Ascending aorta (tissue), 2 donors: ENCODE data around the gene SCYGR3. TPM values are rescaled to one million over a fixed set of nuclear protein-coding genes. Genes with fewer than 3 reads are reported as not detected.
"Not testable (repeated sequence)": the region's sequence is repeated elsewhere in the genome, so short reads cannot be mapped to it uniquely, and the experiment has no call there.

Source experiments
- DNase-seq, 2 donors: peaks; one replicate each; pipeline ENCODE4 v3.0.0-alpha.2; 2019; ENCODE audit warnings: low spot score in 2 of 2
- H3K27ac ChIP-seq, 2 donors: fragments of 200-600 bp; sonication (generic); one replicate each; pipeline ENCODE4 v1.5.1; 2016 to 2017; ENCODE audit warnings: mild to moderate bottlenecking in 1 of 2
- H3K27me3 ChIP-seq: fragments of 200-600 bp; sonication (generic); one replicate; pipeline ENCODE4 v1.5.1; 2017
- H3K36me3 ChIP-seq, 2 donors: fragments of 200-600 bp; sonication (generic); one replicate each; pipeline ENCODE4 v1.5.1; 2016
- H3K4me1 ChIP-seq, 2 donors: fragments of 200-600 bp; sonication (generic); one replicate each; pipeline ENCODE4 v1.5.1; 2016 to 2017; ENCODE audit warnings: mild to moderate bottlenecking in 1 of 2
- H3K4me3 ChIP-seq, 2 donors: fragments of 200-600 bp; sonication (generic); one replicate each; pipeline ENCODE4 v1.5.1; 2016 to 2017; ENCODE audit warnings: mild to moderate bottlenecking in 1 of 2
- H3K9me3 ChIP-seq, 2 donors: fragments of 200-600 bp; sonication (generic); one replicate each; pipeline ENCODE4 v1.5.1; 2016
- CTCF ChIP-seq, 3 experiments: fragments of 200-600 bp in 2 of 3; fragments of 450-650 bp in 1 of 3; sonication (generic) in 2 of 3; IDR thresholded peaks; one replicate each; pipeline ENCODE4 v1.5.1; 2016 to 2019; ENCODE audit warnings: antibody characterized with exemption in 3 of 3, mild to moderate bottlenecking in 1 of 3, moderate library complexity in 1 of 3
- intact Hi-C: fragments of 100-400 bp; cut with DNase I; formaldehyde crosslinking; loops from one replicate; pipeline ENCODE4 v1.15.1; 2023
- total RNA-seq: library from RNA; depleted of rRNA; stranded (reverse); fragments of >200 nt; gene quantifications from one replicate; pipeline ENCODE4 v1.1.0, GENCODE V29; 2016

The SCYGR3 gene
- total RNA-seq, 1 donor from 2014 or later, result not detected

- no peak for TF ChIP-seq CTCF (IDR thresholded peaks at IDR 0.05)
- no peak overlapping the region for H3K27ac ChIP-seq
- no peak for DNase-seq
- intact Hi-C loops, result no loop called here
- H3K9me3 ChIP-seq, result no peaks in the 10 kb centered on the region
- H3K36me3 ChIP-seq, result no peaks in the 10 kb centered on the region
- H3K27me3 ChIP-seq, result no peaks in the 10 kb centered on the region
- no peak overlapping the region for H3K4me3 ChIP-seq
- no peaks in the 10 kb centered on the region for H3K4me1 ChIP-seq
These were observed 8.2 kb downstream of the SCYGR3 start for GRCh38 chr2:227606476-227606875.

DNA sequence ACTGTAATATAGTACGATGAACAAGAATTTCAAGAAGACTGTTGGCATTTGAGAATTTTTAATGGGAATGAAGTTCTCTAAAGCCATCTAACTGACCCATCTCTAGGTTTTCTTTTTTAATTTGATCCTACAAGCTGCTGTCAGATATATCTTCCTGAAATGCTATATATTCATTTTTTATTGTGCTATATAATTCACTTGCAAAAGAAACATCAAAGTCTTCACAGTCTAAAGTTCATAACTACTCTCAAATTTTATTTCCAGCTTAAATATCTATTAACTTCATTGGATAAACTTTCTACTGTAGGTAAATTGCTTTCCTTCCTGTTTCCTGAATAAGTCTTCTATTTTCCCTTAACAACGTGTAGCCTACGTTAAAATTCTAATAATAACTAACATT lies 12.3 kb downstream of the SCYGR3 start:
- Histone ChIP-seq H3K4me3 (no peak overlapping the region), H3K27ac (no peak overlapping the region), H3K27me3 (no peaks in the 10 kb centered on the region), H3K4me1 (no peaks in the 10 kb centered on the region), H3K9me3 (no peaks in the 10 kb centered on the region), H3K36me3 (no peaks in the 10 kb centered on the region)
- intact Hi-C loops, result no loop called here
- no peak for DNase-seq
- TF ChIP-seq CTCF (IDR thresholded peaks at IDR 0.05), result no peak

DNA sequence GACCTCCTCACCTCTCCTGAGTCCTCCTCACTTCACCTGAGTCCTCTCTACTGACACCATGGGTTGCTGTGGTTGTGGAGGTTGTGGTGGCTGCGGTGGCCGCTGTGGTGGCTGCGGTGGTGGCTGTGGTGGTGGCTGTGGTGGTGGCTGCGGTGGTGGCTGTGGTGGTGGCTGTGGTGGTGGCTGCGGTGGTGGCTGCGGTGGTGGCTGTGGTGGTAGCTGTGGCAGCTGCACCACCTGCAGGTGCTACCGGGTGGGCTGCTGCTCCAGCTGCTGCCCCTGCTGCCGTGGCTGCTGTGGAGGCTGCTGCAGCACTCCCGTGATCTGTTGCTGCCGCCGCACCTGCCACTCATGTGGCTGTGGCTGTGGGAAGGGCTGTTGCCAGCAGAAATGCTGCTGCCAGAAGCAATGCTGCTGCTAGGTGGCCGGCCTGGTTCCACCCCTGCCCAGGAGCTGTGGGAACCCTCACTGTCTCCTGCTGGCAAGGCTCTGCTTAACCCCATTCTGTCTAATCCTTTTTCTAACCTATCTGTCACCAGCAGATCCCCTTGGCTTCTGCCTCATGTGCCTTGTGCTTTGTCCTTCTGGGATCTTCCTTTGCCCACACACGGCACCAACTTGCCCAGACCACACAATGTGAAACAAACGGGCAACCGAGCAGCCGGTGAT lies 15.7 kb downstream of the SCYGR3 start, which contains the start of gene SCYGR2:
TSS of gene SCYGR2 (plus strand) at position 59 of the 669 bp plus-strand sequence. CDS start at position 59, 0 bp downstream.
- DNase-seq, H3K36me3 ChIP-seq, intact Hi-C loops, H3K27ac ChIP-seq, H3K27me3 ChIP-seq, H3K9me3 ChIP-seq, H3K4me1 ChIP-seq, H3K4me3 ChIP-seq: not testable (repeated sequence)

DNA sequence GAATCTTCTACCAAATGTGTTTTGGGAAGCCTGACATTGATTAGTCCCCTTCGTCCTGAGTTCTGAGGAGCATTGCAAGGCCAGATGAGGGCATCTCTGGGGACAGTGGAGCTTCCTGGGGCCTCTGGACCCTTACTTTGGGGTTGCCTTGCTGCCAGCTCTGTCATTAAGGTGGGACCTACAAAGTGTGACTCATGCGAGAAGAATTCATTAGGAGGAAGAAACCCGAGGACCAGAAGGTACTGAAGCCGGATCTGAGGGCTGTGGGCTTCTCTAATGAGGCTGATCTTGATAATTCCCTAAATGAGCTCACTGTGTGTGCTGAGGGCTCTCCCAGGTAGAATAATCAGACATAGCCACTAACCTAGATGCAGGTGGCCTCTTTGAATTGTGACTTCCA lies 16.6 kb downstream of the SCYGR3 start:
- no peak overlapping the region for H3K4me3 ChIP-seq
- no peak for DNase-seq
- no peaks in the 10 kb centered on the region for H3K9me3 ChIP-seq
- no peak for TF ChIP-seq CTCF (IDR thresholded peaks at IDR 0.05)
- H3K27me3 ChIP-seq, result no peaks in the 10 kb centered on the region
- H3K36me3 ChIP-seq, result no peaks in the 10 kb centered on the region
- H3K4me1 ChIP-seq, result no peaks in the 10 kb centered on the region
- no peak overlapping the region for H3K27ac ChIP-seq
- intact Hi-C loops, result no loop called here

DNA sequence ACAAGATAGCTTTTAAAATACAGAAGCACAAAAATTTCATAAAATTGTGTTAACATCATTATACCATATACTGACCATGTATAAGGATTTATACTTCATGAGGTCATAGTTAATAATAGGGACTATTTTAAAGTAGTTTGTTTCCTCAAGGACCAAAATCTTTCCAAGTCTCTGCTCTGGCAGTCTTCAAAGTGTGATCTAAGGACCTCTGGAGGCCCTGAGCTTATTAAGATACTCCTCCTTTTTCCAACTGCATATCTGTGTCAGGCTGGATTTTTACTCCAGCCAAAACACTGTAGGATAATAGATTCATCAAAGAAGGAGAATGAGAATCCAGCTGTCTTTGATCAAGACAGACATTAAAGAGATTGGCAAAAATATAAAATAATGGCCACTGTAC lies 17.6 kb downstream of the SCYGR3 start:
- no peak for TF ChIP-seq CTCF (IDR thresholded peaks at IDR 0.05)
- no peaks in the 10 kb centered on the region for H3K9me3 ChIP-seq
- no peaks in the 10 kb centered on the region for H3K27me3 ChIP-seq
- no peak overlapping the region for H3K27ac ChIP-seq
- intact Hi-C loops, result no loop called here
- H3K4me3 ChIP-seq, result no peak overlapping the region
- no peaks in the 10 kb centered on the region for H3K4me1 ChIP-seq
- no peaks in the 10 kb centered on the region for H3K36me3 ChIP-seq
- no peak for DNase-seq

- intact Hi-C loops, result no loop called here
- no peaks in the 10 kb centered on the region for H3K27me3 ChIP-seq
- no peaks in the 10 kb centered on the region for H3K9me3 ChIP-seq
- DNase-seq, result no peak
- H3K27ac ChIP-seq, result no peak overlapping the region
- H3K4me3 ChIP-seq, result no peak overlapping the region
- TF ChIP-seq CTCF (IDR thresholded peaks at IDR 0.05), result no peak
- no peaks in the 10 kb centered on the region for H3K4me1 ChIP-seq
- no peaks in the 10 kb centered on the region for H3K36me3 ChIP-seq
These were observed 18.8 kb downstream of the SCYGR3 start for GRCh38 chr2:227595797-227596196.
